HepG2 (cell line): ENCODE measurements around the gene WTAP. TPM values are rescaled to one million over a fixed set of nuclear protein-coding genes. Genes with fewer than 3 reads are reported as not detected.

ENCODE experiments used
- CHCHD3 ChIP-seq: sonication (generic); formaldehyde crosslinking; IDR thresholded peaks from 2 replicates; pipeline ENCODE4 v1.8.0; 2022; ENCODE audit warnings: mild to moderate bottlenecking, missing genetic modification reagents, moderate library complexity
- DMTF1 ChIP-seq: sonication (generic); formaldehyde crosslinking; IDR thresholded peaks from 2 replicates; pipeline ENCODE4 v1.4.0; 2020; ENCODE audit warnings: mild to moderate bottlenecking, missing genetic modification reagents
- E2F5 ChIP-seq: sonication (generic); formaldehyde crosslinking; conservative IDR thresholded peaks from 2 replicates; pipeline ENCODE4 v1.4.0; 2020; ENCODE audit warnings: missing genetic modification reagents
- ELF4 ChIP-seq: sonication (generic); formaldehyde crosslinking; IDR thresholded peaks from 2 replicates; pipeline ENCODE4 v1.5.0; 2020; ENCODE audit warnings: missing genetic modification reagents, mild to moderate bottlenecking, moderate library complexity, borderline replicate concordance
- KDM5A ChIP-seq: fragments of 200-600 bp; sonication (generic); IDR thresholded peaks from 2 replicates; pipeline ENCODE4 v1.7.0; 2018; ENCODE audit warnings: antibody characterized with exemption, mild to moderate bottlenecking, low read length, borderline replicate concordance
- REL ChIP-seq: sonication (generic); formaldehyde crosslinking; conservative IDR thresholded peaks from 2 replicates; pipeline ENCODE4 v1.8.0; 2022; ENCODE audit warnings: mild to moderate bottlenecking, missing genetic modification reagents, moderate library complexity
- SIX1 ChIP-seq: sonication (generic); formaldehyde crosslinking; IDR thresholded peaks from 2 replicates; pipeline ENCODE4 v1.4.0; 2020; ENCODE audit warnings: missing genetic modification reagents, borderline replicate concordance
- SNRNP70 ChIP-seq: fragments of 200-400 bp; formaldehyde crosslinking; IDR thresholded peaks from 2 replicates; pipeline ENCODE4 v1.6.1; 2017; ENCODE audit warnings: mild to moderate bottlenecking, low read depth, low read length, moderate library complexity
- SP140L ChIP-seq: sonication (generic); formaldehyde crosslinking; IDR thresholded peaks from 2 replicates; pipeline ENCODE4 v1.4.0; 2020; ENCODE audit warnings: missing genetic modification reagents, borderline replicate concordance
- SRSF4 ChIP-seq: fragments of 200-400 bp; formaldehyde crosslinking; IDR thresholded peaks from one replicate; pipeline ENCODE4 v1.6.1; 2018; ENCODE audit warnings: mild to moderate bottlenecking, low read depth, low read length, moderate library complexity; ENCODE audit not compliant: poor library complexity, severe bottlenecking
- TAF1 ChIP-seq: sonication (generic); formaldehyde crosslinking; IDR thresholded peaks from 2 replicates; pipeline ENCODE4 v1.4.0; 2020; ENCODE audit warnings: missing genetic modification reagents
- ZFP36L2 ChIP-seq: sonication (generic); formaldehyde crosslinking; IDR thresholded peaks from 2 replicates; pipeline ENCODE4 v1.4.0; 2020; ENCODE audit warnings: missing genetic modification reagents
- ZFY ChIP-seq: sonication (generic); formaldehyde crosslinking; IDR thresholded peaks from 2 replicates; pipeline ENCODE4 v1.4.0; 2020; ENCODE audit warnings: missing genetic modification reagents
- ZNF609 ChIP-seq: sonication (generic); formaldehyde crosslinking; IDR thresholded peaks from 2 replicates; pipeline ENCODE4 v1.4.0; 2020; ENCODE audit warnings: mild to moderate bottlenecking, missing genetic modification reagents, borderline replicate concordance
- ZNF687 ChIP-seq: sonication (generic); formaldehyde crosslinking; IDR thresholded peaks from 2 replicates; pipeline ENCODE4 v1.5.1; 2020; ENCODE audit warnings: mild to moderate bottlenecking, missing genetic modification reagents, moderate library complexity
- ZNF792 ChIP-seq: IDR thresholded peaks from 2 replicates; pipeline ENCODE4 v1.6.1; 2016
- ZNF883 ChIP-seq: sonication (generic); formaldehyde crosslinking; IDR thresholded peaks from 2 replicates; pipeline ENCODE4 v1.5.1; 2020; ENCODE audit warnings: mild to moderate bottlenecking, missing genetic modification reagents; ENCODE audit errors: not compliant biosample characterization
- polyA plus RNA-seq, 8 experiments: library from polyadenylated mRNA; depleted of rRNA in 3 of 8; stranded (reverse) in 7 of 8; unstranded in 1 of 8; fragments of >200 nt; fragmentation: Illumina TruSeq in 4 of 8; extraction: Trizol in 4 of 8; gene quantifications; 2 replicates each; pipeline versions ENCODE4 v1.2.1 to v1.2.3, GENCODE V29; 2011 to 2016; ENCODE audit warnings: low read depth in 4 of 8, missing spikeins in 1 of 8, mixed read lengths in 1 of 8; ENCODE audit not compliant: insufficient read depth in 1 of 8
- total RNA-seq, 5 experiments: library from RNA; depleted of rRNA; stranded (reverse); fragments of >200 nt; fragmentation: Illumina TruSeq; extraction: Trizol; gene quantifications; 2 replicates each; pipeline ENCODE4 v1.2.3, GENCODE V29; 2016; ENCODE audit warnings: low read depth in 1 of 5

Gene WTAP
- total and polyA plus RNA-seq, 2 of the 13 experiments (the other 11 are each of a cell fraction or from before 2014, with no cell fraction given): 31.6 to 167 TPM

GRCh38 chr6:159689001-159689400 is 38.3 kb upstream of the WTAP start (continued):
- TF ChIP-seq E2F5 (CRISPR knock-in tag) (no peak), ELF4 (CRISPR knock-in tag) (no peak), REL (CRISPR knock-in tag) (no peak), ZNF883 (CRISPR knock-in tag) (no peak), ZFP36L2 (no peak), ZNF792 (CRISPR knock-in tag) (no peak), SIX1 (CRISPR knock-in tag) (no peak), SRSF4 (no peak), CHCHD3 (no peak), ZNF687 (CRISPR knock-in tag) (peak; percentile 31), SP140L (CRISPR knock-in tag) (no peak), SNRNP70 (no peak), KDM5A (no peak), ZFY (CRISPR knock-in tag) (no peak), ZNF609 (CRISPR knock-in tag) (no peak), DMTF1 (CRISPR knock-in tag) (no peak), TAF1 (no peak)
